ENCODE results near the gene RAD9A. TPM values are rescaled to one million over a fixed set of nuclear protein-coding genes. Genes with fewer than 3 reads are reported as not detected.
"Not testable (repeated sequence)": the region's sequence is repeated elsewhere in the genome, so short reads cannot be mapped to it uniquely, and the experiment has no call there.

Gene RAD9A
- total and polyA plus RNA-seq, 5 experiments from 2014 or later, result 6.5 to 58.1 (median 9.4) TPM

GRCh38 chr11:67400942-67401494 lies 9.2 kb downstream of the RAD9A start:
- ATAC-seq (peak; percentile 6), DNase-seq (peak in 3 of 10 donors; percentile 22 to 73 (median 42))
- H3K4me3 Mint-ChIP-seq, result peak overlapping the region; percentile 83 to 95 (median 88)
- peaks cover 0 to 2% (median 0%) of the 10 kb centered on the region in 9 donors for H3K9me3 Mint-ChIP-seq
- peaks cover 17 to 77% (median 61%) of the 10 kb centered on the region in 4 donors for H3K4me1 Mint-ChIP-seq
- POLR2A ChIA-PET, result interaction anchor here (0.7 to 25.5 kb wide), 32 partner anchors 8 to 763 kb away, joined by 3 to 2390 read pairs (median 7); partner anchors contain the start of genes AIP, ANKRD13D, CARNS1 and CDK2AP2
- peak overlapping the region; percentile 53 to 92 (median 84) for H3K27ac Mint-ChIP-seq
- no peaks in the 10 kb centered on the region for H3K27me3 Mint-ChIP-seq
- peaks cover 0 to 45% (median 9%) of the 10 kb centered on the region in 3 donors for H3K36me3 Mint-ChIP-seq

DNA sequence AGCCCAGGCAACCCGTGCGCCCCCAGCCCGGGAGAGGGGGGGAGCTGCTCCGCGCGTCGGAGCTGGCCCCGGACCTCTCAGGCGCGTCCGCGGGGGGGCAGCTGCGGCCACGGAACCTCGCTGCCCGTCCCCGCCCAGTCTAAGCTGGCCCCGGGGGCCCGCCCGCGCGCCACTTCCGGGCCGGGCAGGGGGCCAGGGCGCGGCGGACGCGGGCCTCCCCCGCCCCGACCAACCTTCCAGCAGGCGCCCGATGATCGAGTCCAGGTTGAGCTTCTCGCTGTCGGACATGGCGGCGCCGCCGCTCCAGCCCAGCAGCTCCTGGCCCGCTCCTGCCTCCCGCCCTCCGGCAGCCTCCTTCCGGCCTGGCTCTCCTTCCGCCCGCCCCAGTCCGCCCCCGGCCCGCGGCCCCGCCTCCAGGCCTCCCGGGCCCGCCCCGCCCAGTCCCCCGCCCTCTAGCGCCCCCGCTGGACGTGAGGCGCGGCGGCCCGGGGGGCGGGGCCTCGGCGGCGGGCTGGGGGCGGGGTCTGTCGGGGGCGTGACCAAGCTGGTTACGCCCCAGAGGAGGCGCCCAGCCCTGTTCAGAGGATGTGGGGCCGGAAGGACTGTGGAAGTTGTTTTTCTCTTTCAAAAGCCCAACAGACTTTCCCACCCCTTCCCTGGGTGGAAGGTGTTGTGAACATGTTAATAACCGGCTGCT lies 9.9 kb downstream of the RAD9A start, which contains the start of gene PPP1CA:
PPP1CA (minus strand) TSS at position 364 of the 697 bp plus-strand sequence; CDS start at position 288, 76 bp downstream.
- Mint-ChIP-seq H3K36me3 (peaks cover 0 to 51% (median 9%) of the 10 kb centered on the region in 3 donors), H3K27ac (peak within 1 kb of the TSS; percentile 85 to 96 (median 93)), H3K4me3 (peak within 1 kb of the TSS; percentile 87 to 99 (median 97)), H3K9me3 (peaks cover 0 to 2% (median 0%) of the 10 kb centered on the region in 9 donors), H3K27me3 (no peaks in the 10 kb centered on the region), H3K4me1 (peaks cover 18 to 79% (median 62%) of the 10 kb centered on the region in 4 donors)
- ATAC-seq (peak; percentile 62 to 71), DNase-seq (peak; percentile 82 to 98 (median 93))
- POLR2A ChIA-PET, result interaction anchor here (0.6 to 25.5 kb wide), 38 partner anchors 8 to 763 kb away, joined by 3 to 2390 read pairs (median 6); partner anchors contain the start of genes AIP, ANKRD13D, CARNS1 and CDK2AP2

DNA sequence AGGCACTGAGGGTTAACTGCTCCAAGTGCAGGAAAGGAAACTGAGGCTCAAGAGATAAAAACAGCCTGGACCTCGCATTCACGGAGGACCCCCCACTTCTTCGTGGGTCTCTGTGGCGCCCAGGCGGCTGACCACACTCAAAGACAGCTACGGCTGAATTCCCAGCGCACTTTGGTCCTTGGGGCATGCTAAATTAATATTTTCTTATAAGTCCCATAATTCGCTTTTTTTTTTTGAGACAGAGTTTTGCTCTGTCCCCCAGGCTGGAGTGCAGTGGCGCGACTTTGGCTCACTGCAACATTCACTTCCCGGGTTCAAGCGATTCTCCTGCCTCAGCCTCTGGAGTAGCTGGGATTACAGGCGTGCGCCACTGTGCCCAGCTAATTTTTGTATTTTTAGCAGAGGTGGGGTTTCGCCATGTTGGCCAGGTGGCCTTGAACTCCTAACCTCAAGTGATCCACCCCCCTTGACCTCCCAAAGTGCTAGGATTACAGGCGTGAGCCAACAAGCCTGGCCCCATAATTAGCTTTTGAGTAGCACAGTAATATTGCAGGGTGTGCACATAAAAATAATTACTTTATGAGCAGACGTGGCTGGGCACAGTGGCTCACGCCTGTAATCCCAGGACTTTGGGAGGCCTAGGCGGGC lies 10.5 kb downstream of the RAD9A start:
- not testable (repeated sequence) for ATAC-seq, H3K27me3 Mint-ChIP-seq, DNase-seq, H3K9me3 Mint-ChIP-seq
- H3K4me3 Mint-ChIP-seq, result peak overlapping the region; percentile 81 to 99 (median 97)
- POLR2A ChIA-PET, result interaction anchor here (0.6 to 25.5 kb wide), 32 partner anchors 10 to 764 kb away, joined by 3 to 2390 read pairs (median 6); partner anchors contain the start of genes AIP, ANKRD13D, CARNS1 and CDK2AP2
- peaks cover 4 to 53% (median 14%) of the 10 kb centered on the region in 3 donors for H3K36me3 Mint-ChIP-seq
- H3K27ac Mint-ChIP-seq, result peak overlapping the region; percentile 85 to 96 (median 93)
- peaks cover 20 to 80% (median 63%) of the 10 kb centered on the region in 4 donors for H3K4me1 Mint-ChIP-seq

GRCh38 chr11:67403085-67403484 lies 11.3 kb downstream of the RAD9A start:
- H3K4me3 Mint-ChIP-seq, result peak overlapping the region; percentile 93 to 99 (median 98)
- H3K27me3 Mint-ChIP-seq, H3K9me3 Mint-ChIP-seq, ATAC-seq, DNase-seq: not testable (repeated sequence)
- peak overlapping the region; percentile 85 to 97 (median 94) for H3K27ac Mint-ChIP-seq
- peaks cover 4 to 48% (median 19%) of the 10 kb centered on the region in 3 donors for H3K36me3 Mint-ChIP-seq
- POLR2A ChIA-PET, result interaction anchor here (0.6 to 25.5 kb wide), 23 partner anchors 10 to 604 kb away, joined by 3 to 2390 read pairs (median 6); partner anchors contain the start of genes AIP, CARNS1, CDK2AP2 and CORO1B
- peaks cover 21 to 80% (median 63%) of the 10 kb centered on the region in 4 donors for H3K4me1 Mint-ChIP-seq

DNA sequence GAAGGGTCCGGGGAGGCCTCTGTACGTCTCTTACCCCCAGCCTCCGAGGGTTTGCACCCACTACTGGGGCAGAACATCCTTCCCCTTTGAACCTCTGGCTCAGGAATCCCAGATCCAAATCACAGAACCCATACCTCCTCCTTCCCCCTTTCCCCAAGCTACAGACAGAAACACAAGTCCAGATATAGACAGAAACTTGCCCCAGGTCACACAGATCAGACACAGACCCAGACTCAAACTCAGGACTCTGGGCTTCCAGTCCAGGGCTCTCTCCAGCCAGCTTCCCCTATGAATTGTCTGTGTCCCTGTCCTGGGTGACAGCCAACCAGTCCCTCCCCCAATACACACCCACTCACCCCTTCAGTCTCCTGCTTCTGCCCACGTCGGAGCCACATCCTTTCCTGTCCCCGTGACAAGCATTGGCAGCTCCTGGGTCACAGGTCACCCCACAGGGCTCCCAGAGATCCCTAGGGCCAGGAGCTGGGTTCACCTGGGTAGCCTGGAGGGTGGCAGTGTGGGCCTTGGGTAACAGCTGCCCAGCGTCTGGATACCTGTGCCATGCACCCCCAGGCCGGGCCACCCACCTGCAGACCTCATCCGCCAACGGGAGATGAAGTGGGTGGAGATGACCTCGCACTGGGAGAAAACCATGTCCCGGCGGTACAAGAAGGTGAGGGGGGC lies 12.9 kb downstream of the RAD9A start:
- Mint-ChIP-seq H3K36me3 (peaks cover 4 to 36% (median 18%) of the 10 kb centered on the region in 3 donors), H3K4me3 (peak overlapping the region; percentile 93 to 99 (median 98)), H3K9me3 (peaks cover 0 to 2% (median 0%) of the 10 kb centered on the region in 9 donors), H3K27me3 (no peaks in the 10 kb centered on the region), H3K27ac (peak overlapping the region; percentile 85 to 97 (median 94)), H3K4me1 (peaks cover 26 to 81% (median 67%) of the 10 kb centered on the region in 4 donors)
- DNase-seq (peak in 4 of 10 donors; percentile 57 to 75 (median 58)), ATAC-seq (no peak)
- POLR2A ChIA-PET, result interaction anchor here (0.7 to 25.5 kb wide), 19 partner anchors 12 to 164 kb away, joined by 3 to 2390 read pairs (median 6); partner anchors contain the start of genes AIP, CARNS1, CORO1B and PITPNM1

DNA sequence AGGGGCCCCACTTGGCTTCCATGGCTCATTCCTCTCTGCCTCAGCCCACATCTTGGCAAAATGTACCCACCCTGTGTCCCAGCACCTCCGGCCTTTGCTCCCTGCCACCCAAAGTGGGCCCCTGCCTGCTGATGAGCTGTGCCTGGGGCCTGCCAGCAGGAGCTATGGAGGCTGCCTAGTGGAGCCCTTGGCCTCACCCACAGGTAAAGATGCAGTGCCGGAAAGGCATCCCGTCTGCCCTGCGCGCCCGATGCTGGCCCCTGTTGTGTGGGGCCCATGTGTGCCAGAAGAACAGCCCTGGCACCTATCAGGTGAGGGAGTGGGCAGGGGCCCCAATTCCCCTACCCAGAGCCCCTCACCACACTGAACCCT lies 13.4 kb downstream of the RAD9A start:
- peak overlapping the region; percentile 93 to 99 (median 98) for H3K4me3 Mint-ChIP-seq
- H3K9me3 Mint-ChIP-seq, result peaks cover 0 to 2% (median 0%) of the 10 kb centered on the region in 9 donors
- DNase-seq, result peak in 3 of 10 donors; percentile 35 to 48 (median 43)
- H3K27me3 Mint-ChIP-seq, result no peaks in the 10 kb centered on the region
- ATAC-seq, result no peak
- POLR2A ChIA-PET, result interaction anchor here (0.7 to 25.5 kb wide), 15 partner anchors 12 to 165 kb away, joined by 3 to 2390 read pairs (median 6); partner anchors contain the start of genes AIP, CARNS1, CORO1B and PITPNM1
- H3K36me3 Mint-ChIP-seq, result peaks cover 4 to 40% (median 18%) of the 10 kb centered on the region in 3 donors
- peaks cover 28 to 81% (median 69%) of the 10 kb centered on the region in 4 donors for H3K4me1 Mint-ChIP-seq
- H3K27ac Mint-ChIP-seq, result peak overlapping the region; percentile 85 to 97 (median 94)

DNA sequence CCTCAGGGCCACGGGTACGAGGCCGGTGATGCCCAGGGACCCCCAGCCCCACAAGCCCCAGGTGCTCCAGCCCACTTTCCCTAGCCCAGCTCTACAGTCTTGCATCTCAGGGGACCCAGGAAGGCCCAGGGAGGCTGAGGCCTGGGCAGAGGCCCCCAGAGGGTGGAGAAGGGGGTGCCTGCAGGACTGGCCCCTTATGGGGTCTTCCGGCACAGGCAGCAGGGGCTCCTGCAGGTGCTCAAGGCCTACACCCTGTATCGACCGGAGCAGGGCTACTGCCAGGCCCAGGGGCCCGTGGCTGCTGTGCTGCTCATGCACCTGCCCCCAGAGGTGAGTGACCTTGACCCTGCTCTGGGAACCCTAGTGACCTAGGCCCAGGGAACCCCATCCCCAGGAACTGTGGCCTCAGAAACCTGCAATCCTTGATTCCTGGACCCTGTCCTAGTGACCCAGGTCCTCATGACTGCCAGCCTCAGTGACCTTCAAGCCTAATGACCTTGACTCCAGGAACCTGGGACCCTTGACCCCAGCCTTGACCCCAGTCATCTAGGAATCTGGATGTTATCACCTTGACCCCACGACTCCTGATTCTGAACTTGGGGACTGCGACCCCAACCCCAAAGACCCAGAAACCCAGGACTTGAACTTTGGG lies 14.0 kb downstream of the RAD9A start:
- H3K4me3 Mint-ChIP-seq, result peak overlapping the region; percentile 93 to 99 (median 98)
- peaks cover 0 to 2% (median 0%) of the 10 kb centered on the region in 9 donors for H3K9me3 Mint-ChIP-seq
- H3K27me3 Mint-ChIP-seq, result no peaks in the 10 kb centered on the region
- peaks cover 4 to 36% (median 16%) of the 10 kb centered on the region in 3 donors for H3K36me3 Mint-ChIP-seq
- DNase-seq (no peak), ATAC-seq (no peak)
- peak overlapping the region; percentile 85 to 97 (median 96) for H3K27ac Mint-ChIP-seq
- POLR2A ChIA-PET, result interaction anchor here (1.0 to 25.5 kb wide), 9 partner anchors 13 to 165 kb away, joined by 3 to 2390 read pairs (median 14); partner anchors contain the start of genes AIP, CARNS1, CORO1B and PITPNM1
- peaks cover 28 to 81% (median 70%) of the 10 kb centered on the region in 4 donors for H3K4me1 Mint-ChIP-seq

DNA sequence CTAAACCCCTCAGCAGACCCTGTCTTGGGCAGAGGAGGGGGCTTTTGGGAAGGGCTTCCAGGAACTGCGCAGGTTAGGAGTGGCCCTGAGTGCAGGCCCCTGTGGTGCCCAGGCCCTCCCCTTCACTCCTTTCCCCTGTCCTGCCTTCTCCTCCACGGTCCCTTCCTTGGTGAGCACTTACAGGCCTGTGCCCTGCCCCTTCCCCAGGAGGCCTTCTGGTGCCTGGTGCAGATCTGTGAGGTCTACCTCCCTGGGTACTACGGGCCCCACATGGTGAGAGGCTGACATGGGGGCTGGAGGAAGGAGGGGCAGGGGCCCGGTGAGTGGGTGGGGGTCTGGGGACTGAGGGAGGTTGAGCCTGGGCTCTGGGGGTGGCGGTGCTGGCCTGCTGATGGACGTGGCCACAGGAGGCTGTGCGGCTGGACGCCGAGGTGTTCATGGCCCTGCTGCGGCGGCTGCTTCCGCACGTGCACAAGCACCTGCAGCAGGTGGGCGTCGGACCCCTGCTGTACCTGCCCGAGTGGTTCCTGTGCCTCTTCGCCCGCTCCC lies 14.7 kb downstream of the RAD9A start:
- Mint-ChIP-seq H3K9me3 (peaks cover 0 to 2% (median 0%) of the 10 kb centered on the region in 9 donors), H3K4me1 (peaks cover 33 to 85% (median 75%) of the 10 kb centered on the region in 4 donors), H3K27ac (peak overlapping the region; percentile 85 to 97 (median 94)), H3K27me3 (no peaks in the 10 kb centered on the region), H3K4me3 (peak overlapping the region; percentile 93 to 99 (median 98)), H3K36me3 (peaks cover 4 to 36% (median 16%) of the 10 kb centered on the region in 3 donors)
- POLR2A ChIA-PET, result interaction anchor here (0.7 to 25.5 kb wide), 12 partner anchors 10 to 101 kb away, joined by 3 to 2390 read pairs (median 19); partner anchors contain the start of genes AIP, CARNS1, CDK2AP2 and CORO1B
- DNase-seq, result peak in 1 of 10 donors; percentile 27
- ATAC-seq, result no peak

DNA sequence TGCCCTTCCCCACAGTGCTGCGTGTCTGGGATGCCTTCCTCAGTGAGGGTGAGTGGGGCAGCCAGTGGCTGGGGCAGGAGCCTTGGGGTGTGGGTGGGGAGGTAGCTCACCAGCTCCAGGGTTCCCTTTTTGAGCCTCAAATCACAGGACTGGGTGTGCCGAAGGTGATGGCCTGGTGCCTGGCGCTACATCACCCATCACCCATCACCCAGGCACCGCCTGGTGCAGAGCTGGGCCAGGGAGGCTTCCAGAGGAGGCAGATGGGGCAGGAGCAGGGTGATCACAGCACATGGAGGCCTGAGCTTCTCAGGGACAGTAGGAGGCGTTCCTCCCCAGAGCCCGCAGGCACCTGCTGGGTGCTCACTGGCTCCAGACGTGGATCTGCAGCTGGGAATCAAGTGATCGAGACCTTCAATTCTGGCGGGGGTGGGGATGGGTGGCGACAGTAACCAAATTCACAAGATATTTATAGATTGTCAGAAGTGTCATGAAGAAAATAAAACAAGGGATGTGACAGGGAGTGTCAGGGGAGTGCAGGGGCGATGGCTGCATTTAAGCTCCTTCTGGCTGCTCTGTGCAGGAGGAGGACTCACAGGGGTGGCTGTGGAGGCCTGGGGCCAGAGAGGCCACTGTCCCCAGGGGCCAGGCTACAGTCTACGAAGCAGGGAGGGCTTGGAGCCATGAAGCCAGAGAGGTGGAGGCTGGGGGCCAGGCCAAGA lies 15.3 kb downstream of the RAD9A start:
- peaks cover 4 to 36% (median 16%) of the 10 kb centered on the region in 3 donors for H3K36me3 Mint-ChIP-seq
- peak in 2 of 10 donors; percentile 33 to 43 for DNase-seq
- peaks cover 39 to 89% (median 80%) of the 10 kb centered on the region in 4 donors for H3K4me1 Mint-ChIP-seq
- no peaks in the 10 kb centered on the region for H3K27me3 Mint-ChIP-seq
- peak overlapping the region; percentile 85 to 97 (median 94) for H3K27ac Mint-ChIP-seq
- no peak for ATAC-seq
- peaks cover 0 to 2% (median 0%) of the 10 kb centered on the region in 9 donors for H3K9me3 Mint-ChIP-seq
- peak overlapping the region; percentile 93 to 99 (median 98) for H3K4me3 Mint-ChIP-seq
- POLR2A ChIA-PET, result interaction anchor here (0.6 to 25.5 kb wide), 17 partner anchors 11 to 1987 kb away, joined by 3 to 2390 read pairs (median 12); partner anchors contain the start of genes AIP, ANKRD13D, CARNS1 and CDK2AP2

Measured in naive thymus-derived CD8-positive, alpha-beta T cell (primary cell).